GM21515 (cell line): ENCODE results near the gene ABCA13.

Source experiments
- ATAC-seq: cut with Tn5 transposase; IDR thresholded peaks from one replicate; pipeline ENCODE4 v1.9.1; 2021; ENCODE audit not compliant: unreplicated experiment

The ABCA13 gene

DNA sequence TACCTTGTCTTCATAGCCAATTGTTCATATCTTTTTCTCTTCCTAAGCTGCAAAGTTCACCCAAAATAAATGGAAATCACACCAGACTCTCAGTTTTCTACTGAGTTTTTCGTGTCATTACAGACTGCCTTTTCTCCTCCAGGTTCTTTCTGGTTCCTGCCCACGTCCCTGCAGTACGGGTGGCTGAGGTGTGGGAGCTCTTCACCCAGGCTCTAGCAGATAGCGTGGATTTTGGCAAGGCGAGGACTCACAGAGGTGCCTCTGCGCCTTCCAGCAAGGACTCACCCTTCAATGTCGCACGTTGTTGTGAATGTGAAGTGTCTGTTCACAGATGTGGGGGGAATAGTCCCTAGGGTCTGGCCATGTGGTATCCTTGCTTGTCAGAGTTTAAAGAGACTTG lies 71.6 kb downstream of the ABCA13 start:
- ATAC-seq: no peak

DNA sequence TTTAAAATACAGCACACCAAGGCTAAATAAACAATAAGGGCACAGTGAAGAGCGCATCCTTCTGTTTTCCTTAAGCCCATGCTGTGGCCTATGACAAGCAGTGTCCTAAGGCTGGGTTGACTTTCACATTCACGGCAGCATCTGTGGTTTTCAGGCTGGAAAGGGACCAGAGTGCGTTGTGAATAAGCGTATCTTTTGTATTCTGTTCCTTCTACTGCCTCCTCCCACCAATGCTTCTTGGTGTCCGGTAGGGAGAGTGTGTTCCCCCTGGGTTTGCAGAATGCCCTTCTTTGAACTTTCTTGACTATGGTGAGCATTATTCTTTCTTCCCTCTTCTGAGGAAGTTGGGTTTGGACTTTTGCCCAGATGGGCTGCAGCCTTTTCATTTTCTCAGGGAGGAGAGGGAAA lies 73.6 kb downstream of the ABCA13 start:
- no peak for ATAC-seq

DNA sequence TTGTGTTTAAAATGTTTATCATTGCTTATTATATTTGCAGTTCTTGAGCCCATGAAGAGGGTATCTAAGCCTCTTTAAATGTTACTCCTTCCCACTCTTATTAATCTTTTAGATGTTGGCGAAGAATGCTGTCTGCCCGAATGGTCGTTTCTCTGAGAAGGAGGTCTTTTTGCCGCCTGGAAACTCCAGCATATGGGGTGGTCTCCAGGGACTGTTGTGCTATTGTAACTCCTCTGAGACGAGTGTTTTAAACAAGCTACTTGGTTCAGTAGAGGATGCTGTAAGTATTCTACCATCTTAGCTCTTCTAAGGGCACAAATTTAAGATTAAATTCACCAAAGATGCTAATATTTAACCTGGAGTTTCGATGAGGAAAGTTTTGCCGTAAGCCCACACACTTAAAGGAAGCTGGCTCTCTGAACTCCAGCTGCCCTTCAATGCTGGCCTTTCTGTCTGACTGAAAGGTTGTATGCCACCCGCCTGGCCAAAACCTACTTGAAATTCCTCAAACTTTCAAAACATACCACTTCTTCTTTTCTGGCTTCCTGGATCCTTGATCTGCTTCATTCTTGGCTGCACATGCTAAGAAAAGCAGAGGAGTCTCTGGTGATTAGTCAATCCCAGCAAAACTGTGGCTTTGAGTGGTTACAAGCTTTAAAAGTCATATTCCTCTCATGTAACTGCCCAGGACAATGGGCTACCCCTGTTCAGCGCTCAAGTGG lies 74.7 kb downstream of the ABCA13 start:
- ATAC-seq: peak; percentile 58

DNA sequence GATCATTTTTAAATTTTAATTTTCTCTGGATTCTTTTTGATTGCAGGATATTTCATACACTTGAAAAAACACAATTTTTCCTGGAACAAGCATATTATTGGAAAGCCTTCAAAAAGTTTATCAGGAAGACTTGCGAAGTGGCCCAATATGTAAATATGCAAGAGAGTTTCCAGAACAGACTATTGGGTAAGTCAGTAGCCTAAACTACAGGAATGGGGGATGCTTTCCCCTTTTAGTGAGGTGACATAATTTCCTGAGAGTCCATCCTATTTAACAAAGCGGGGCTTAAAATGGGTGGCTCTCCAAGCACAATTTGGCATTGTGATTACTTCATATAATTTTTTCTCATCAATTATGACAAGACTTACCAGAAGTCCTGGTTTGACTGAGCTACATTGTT lies 77.9 kb downstream of the ABCA13 start:
- ATAC-seq: no peak

DNA sequence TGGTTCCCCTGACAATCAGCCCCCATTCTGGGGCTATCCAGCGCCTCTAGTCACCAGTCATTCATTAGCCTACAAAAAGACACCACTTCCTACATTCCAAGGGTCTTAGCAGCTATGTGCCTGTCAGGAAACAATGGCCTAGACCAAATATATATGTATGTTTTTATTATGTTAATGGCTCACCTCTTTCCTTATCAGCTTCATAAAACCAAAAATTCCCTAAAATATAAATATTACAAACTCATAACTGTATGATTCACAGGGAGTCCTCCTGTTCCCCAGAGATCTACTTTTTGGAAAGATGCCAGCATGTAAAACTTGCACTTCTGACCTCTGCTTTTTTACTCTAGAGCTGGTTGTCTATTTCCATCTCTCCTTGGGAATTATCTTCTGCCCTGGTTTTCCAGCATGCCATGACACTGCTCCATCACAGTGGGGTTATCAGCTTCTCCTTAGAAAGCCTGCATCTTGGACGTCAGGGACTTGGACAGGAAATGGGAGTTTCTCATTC lies 79.2 kb downstream of the ABCA13 start:
- no peak for ATAC-seq

DNA sequence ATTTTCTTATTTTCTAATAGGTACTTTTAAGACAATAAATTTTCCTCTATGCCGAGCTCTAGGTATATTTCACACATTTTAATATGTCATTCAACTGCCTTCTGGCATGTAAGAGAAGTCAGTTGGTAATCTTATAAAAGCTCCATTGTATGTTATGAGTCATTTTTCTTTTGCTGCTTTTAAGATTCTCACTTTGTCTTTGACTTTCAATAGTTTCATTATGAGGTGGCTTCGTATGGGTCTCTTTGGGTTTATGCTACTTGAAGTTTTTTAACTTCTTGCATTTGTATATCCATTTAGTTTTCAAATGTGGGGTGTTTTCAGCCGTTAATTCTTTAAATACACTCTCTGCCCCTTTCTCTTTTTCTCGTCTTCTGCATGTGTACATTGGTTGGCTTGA lies 80.5 kb downstream of the ABCA13 start:
- peak; percentile 92 for ATAC-seq

DNA sequence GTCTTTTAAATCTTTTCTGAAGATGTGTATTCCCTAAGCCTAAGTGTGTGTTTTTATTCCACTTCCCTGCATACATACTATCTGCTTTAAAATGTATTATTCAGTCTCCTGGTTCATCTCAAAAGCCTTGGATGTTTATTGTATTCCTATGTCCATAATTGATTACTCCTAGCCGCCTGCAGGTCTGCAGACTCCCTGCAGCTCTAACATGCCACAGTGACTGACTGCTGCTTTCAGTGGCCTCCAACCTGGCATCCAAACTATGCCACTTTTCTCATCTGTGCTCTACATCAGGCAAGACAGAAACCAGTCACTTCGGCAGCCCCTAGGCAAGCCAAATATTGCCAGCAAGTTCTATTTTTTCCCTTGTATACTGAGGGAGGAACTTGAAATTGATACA lies 81.7 kb downstream of the ABCA13 start:
- no peak for ATAC-seq

DNA sequence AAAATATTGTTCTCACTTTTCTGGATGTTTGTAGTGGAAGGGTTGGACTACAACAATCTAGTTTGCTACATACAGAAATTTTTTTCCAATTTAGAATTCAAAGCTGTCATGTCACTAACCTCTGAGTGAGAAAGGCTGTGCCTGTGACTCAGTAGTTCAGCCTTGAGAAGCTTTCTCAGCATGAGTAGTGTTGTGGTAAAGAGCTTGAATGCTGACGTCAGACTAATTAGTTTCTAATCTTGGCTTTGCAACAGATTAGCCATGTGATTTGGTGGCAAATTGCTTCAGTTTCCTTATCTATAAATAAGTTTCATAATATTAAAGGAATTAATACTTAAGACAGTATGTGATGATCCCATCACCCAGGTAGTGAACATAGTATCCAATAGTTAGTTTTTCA lies 83.8 kb downstream of the ABCA13 start:
- no peak for ATAC-seq

DNA sequence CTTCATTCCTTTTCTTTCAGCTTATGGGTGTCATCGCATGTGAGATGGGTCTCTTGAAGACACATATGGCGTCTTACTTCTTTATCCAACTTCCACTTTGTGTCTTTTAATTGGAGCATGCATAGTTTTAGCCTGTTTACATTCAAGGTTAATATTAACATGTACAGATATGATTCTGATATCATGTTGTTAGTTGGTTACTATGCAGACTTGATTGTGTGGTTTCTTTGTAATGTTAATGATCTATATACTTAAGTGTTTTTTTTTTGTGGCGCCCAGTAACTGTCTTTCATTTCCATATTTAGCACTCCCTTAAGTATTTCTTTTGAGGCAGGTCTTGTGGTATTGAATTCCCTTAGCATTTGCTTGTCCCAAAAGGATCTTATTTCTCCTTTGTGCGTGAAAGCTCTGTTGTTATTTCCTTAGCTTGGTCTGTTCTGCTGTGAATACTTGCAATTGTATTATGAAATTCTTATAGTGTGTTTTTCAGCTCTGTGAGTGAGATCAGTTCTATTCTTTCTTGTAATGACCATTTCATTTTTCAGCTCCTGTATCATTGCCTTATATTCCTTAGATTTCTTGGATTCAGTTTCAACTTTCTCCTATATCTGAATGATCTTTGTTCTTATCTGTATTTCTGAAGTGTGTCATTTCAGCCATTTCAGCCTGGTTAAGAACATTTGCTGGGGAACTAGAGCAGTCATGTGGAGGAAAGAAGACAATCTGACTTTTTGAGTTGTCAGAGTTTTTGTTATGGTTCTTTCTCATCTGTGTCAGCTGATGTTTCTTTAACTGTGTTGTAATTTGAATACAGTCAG lies 88.4 kb downstream of the ABCA13 start:
- no peak for ATAC-seq

DNA sequence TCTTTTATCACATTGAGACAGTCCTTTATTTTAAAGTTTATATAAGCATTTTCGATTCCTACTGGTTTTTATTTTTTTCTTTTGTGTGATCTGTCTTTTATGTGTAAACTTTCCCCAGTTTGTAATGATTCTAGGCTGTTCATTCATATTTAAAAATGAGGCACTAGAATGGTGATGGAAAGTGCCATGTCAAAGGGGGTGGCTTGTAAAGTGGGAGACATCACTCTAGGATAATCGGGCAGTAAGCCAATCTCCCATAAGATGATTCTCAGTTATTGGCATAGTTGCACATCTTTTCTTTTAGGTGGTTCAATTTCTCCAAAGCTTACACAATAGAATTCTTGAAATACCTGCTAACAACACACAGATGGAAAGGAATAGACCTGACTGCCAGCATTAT lies 90.4 kb downstream of the ABCA13 start:
- ATAC-seq: no peak

DNA sequence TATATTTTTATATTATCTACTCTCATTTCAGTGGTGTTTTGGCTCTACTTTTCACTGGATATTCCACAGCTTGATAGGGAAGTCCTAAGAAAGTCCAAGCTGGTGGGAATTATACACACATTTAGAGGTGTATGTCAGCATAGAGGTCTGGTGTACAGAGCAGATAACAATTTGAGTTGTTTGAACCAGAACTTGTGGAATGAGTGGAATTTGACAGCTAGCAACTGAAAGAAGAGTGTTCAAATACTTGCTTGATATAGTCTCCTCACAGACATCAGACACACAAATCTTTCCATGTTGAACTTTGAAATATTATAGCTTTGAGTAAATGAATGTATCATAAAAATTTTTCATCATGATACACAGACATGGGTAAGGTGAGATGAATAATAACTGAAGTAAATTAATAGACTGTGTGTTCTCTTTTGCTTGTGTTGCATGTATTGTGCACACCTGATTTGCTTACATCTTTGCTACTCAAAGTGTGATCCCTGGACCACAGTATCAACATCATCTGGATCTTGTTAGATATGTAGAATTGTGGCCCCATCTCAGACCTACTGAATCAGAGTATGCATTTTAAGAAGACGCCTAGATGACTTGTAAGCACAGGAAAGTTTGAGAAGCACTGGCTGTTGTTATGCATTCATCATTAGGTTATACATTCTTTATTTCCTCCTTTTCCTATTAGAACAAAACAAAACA lies 91.5 kb downstream of the ABCA13 start:
- no peak for ATAC-seq

DNA sequence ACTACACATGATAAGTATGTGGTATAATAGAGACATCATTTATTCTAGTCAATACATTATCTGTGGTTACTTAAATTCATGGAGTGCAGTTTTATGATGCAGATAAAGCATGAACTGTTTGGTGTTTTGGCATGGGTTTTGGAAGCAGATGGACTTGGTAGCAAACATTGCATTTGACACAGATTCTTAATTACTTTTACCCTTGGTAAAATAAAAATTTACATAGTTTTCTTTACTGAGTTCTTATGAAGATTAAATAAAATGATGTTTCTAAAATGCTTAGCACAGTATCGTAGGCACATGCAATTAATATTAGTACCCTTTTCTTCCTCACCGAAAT lies 92.0 kb downstream of the ABCA13 start:
- ATAC-seq: no peak

DNA sequence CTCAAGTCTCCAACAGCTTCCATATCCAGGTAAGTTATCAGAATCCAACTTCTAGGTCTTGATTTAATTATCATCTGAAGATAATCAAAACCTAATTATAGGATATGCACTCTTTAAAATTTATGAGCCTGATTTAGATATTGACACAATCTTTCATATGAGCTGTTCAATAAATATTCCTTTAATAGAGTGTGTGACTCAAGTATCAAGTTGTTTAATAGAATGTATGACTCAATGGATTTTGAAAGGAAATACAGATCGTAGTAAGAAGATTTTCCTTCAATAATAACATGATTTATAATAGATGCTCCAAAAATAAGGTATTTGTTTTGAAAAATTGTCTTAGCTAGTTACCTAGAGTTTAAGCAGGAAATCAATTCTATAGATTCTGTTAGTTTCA lies 97.8 kb downstream of the ABCA13 start:
- ATAC-seq: no peak

DNA sequence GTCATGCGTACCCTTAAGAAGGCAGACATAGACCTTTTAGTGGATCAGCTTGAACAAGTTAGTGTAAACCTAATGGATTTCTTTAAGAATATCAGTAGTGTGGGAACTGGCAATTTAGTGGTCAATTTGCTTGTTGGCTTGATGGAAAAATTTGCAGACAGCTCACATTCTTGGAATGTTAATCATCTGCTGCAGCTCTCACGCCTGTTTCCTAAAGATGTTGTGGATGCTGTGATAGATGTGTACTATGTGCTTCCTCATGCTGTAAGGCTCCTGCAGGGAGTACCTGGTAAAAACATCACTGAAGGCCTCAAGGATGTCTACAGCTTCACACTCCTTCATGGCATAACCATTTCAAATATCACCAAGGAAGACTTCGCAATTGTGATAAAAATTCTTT lies 103.4 kb downstream of the ABCA13 start:
- no peak for ATAC-seq

DNA sequence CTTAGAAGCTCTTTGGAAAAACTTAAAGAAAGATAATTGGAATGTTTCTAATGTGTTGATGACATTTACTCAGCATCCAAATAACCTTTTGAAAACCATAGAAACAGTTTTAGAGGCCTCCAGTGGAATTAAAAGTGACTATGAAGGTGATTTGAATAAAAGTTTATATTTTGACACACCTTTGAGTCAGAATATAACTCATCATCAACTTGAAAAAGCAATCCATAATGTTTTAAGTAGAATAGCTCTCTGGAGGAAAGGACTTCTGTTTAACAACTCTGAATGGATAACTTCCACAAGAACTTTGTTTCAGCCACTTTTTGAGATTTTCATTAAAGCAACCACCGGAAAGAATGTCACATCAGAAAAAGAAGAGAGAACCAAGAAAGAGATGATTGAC lies 108.2 kb downstream of the ABCA13 start:
- ATAC-seq: no peak

DNA sequence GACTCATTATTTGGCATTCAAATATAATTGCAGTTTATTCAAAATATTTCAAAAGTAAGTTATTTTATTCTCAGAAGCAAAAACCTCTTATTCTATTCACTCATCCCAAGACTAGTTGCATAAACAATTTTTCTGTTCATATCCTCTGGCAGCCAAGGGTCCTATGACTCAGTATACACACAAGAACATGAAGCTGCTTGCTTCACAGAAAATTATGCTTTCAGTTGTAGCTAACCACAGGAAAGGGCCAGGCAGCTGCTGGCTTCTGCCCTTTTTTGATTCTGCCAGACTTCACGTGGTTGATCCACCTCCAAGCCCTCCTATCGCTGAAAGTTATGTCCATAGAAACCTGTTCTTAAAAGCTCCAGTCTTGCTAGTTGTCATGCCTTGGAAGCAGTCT lies 108.8 kb downstream of the ABCA13 start:
- no peak for ATAC-seq

DNA sequence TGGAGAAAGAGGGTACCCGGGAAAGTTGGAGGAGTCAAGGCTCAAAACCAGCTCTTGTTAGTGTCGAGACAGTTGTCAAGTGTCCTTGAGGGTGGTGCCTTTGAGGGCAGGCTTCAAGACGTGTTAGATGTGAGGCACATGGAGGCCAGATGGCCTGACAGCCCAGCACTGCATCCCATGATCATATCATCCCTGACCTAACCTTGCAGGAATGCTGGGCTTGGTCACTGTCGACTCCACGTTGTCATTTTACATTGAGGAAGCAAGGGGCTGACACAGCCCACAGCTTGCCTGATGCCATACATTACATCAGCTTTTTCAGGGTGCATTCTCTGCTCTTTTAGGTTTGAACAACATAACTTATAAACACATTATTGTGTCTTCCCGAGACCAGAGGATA lies 114.1 kb downstream of the ABCA13 start:
- ATAC-seq: no peak

DNA sequence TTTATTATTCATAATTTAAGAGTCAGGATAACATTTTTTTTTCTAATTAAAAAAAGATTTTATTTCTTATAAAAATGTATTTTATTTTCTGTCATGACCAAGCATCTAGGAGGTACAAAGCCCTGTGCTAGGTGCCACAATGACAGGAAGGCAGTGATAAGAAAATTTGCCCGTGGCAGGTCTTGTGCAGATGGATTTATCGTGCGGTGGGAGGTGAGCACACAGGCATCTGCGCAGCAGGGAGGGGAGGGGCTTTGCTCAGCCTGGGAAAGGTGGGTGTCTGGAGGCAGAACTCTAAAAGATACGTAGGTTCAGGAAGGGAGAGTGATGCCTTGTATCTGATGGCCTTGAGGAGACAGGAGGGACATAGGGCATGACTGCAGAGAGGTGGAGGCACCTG lies 115.6 kb downstream of the ABCA13 start:
- no peak for ATAC-seq

DNA sequence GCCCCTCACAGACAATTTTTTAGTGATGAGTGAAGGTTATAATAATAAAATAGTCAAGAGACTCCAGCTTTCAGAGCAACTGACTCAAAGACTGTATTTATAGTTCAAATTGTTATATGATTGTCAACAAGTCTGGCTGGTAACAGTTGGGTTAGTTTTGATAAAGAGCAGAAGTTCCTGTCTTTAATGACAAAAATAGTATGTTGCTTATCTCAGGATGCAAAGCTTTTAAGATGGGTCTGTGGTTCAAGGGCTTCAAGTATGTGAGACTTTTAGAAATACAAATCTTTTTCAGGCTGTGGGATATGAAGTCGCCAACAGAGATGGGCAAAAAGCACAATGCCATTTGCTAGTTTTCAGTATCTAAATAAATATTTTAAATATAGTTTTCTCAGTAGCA lies 118.4 kb downstream of the ABCA13 start:
- no peak for ATAC-seq

DNA sequence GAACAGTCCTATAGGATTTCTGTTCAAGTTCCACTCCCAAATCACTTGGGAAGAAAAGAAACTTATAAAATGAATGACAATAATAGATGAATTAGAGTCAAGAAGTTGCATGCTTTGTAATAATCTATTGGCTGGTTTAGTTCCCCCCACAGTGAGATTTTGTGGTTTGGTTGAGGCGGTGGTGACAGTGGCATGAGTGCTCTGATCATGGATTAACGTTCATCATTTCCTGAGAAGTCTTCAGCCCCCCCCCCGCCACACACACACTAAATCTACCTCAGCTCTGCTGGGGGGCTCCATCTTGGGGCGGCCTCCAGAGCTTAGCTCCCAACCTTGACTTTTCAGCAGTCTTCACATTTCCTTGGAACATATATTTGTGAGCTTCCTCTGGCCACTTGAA lies 121.7 kb downstream of the ABCA13 start:
- no peak for ATAC-seq

DNA sequence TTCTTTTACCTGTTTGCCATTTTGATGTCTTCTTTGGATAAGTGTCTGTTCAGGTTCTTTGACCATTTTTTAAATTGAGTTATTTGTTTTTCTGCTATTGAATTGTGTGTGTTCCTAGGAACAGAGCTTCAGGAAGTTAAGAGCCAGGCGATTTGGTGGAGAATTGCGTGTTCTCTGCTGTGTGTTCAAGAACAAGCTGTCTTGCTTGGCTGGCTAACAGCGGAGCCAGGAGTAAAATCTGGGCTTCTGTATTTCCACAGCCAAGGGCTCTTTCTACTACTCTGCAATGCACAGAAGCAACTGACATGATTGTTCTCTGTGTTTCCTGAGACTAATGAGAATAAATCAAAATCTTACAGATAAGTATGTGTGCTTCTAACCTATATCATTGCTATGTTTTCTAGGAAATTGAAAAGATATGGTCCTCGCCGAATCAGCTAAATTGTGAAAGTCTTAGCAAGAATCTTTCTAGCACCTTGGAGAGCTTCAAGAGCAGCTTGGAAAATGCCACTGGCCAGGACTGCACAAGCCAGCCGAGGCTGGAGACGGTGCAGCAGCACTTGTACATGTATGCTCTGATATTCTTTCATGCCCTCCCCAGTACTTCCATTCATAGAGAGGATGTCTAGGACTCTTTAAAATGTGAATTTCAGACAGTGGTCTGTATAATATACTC lies 124.2 kb downstream of the ABCA13 start:
- no peak for ATAC-seq
